Measurements from ENCODE around the gene TNS4.

The TNS4 gene

GRCh38 chr17:40516581-40517285 is 15.3 kb upstream of the TNS4 start:
- peak in 5 of 6 experiments; percentile 40 to 86 (median 84) for DNase-seq

- peak in 4 of 6 experiments; percentile 26 to 69 (median 64) for DNase-seq
Observed at GRCh38 chr17:40515491-40516041, 14.1 kb upstream of the TNS4 start.

GRCh38 chr17:40515011-40515410 is 13.6 kb upstream of the TNS4 start:
- no peak for DNase-seq

- DNase-seq: no peak
Observed at GRCh38 chr17:40514013-40514875, 12.8 kb upstream of the TNS4 start.

- DNase-seq: no peak
Observed at GRCh38 chr17:40511667-40512220, 10.3 kb upstream of the TNS4 start.

- no peak for DNase-seq
Observed at GRCh38 chr17:40511136-40511535, 9.7 kb upstream of the TNS4 start.

GRCh38 chr17:40510328-40510648 is 8.9 kb upstream of the TNS4 start:
- DNase-seq: no peak

- DNase-seq: no peak
Observed at GRCh38 chr17:40509626-40510327, 8.4 kb upstream of the TNS4 start.

GRCh38 chr17:40506786-40507185 is 5.4 kb upstream of the TNS4 start:
- DNase-seq: no peak

- no peak for DNase-seq
Observed at GRCh38 chr17:40503154-40503553, 1.7 kb upstream of the TNS4 start.

GRCh38 chr17:40502716-40503115 is 1.3 kb upstream of the TNS4 start:
- no peak for DNase-seq

GRCh38 chr17:40500709-40501108 is 714 bp downstream of the TNS4 start:
- DNase-seq: no peak

GRCh38 chr17:40500190-40500589 is 1.2 kb downstream of the TNS4 start:
- DNase-seq: no peak

- no peak for DNase-seq
Observed at GRCh38 chr17:40499551-40500189, 1.8 kb downstream of the TNS4 start.

GRCh38 chr17:40498281-40499084 is 2.9 kb downstream of the TNS4 start:
- no peak for DNase-seq

- DNase-seq: no peak
Observed at GRCh38 chr17:40497695-40498094, 3.7 kb downstream of the TNS4 start.

GRCh38 chr17:40496634-40497420 is 4.6 kb downstream of the TNS4 start:
- DNase-seq: no peak

- no peak for DNase-seq
Observed at GRCh38 chr17:40496170-40496569, 5.3 kb downstream of the TNS4 start.

GRCh38 chr17:40495140-40495539 is 6.3 kb downstream of the TNS4 start:
- no peak for DNase-seq

GRCh38 chr17:40493697-40494096 is 7.7 kb downstream of the TNS4 start:
- no peak for DNase-seq

GRCh38 chr17:40491486-40491885 is 9.9 kb downstream of the TNS4 start:
- no peak for DNase-seq

Measured in stimulated activated naive CD4-positive, alpha-beta T cell (primary cell).